Measurements from ENCODE around the gene GRM7.

Gene GRM7

GRCh38 chr3:7322957-7323669 lies 462.2 kb downstream of the GRM7 start:
- no peak for DNase-seq

- DNase-seq: no peak
These were observed 467.4 kb downstream of the GRM7 start for GRCh38 chr3:7328339-7328738.

- DNase-seq: no peak
These were observed 471.8 kb downstream of the GRM7 start for GRCh38 chr3:7332696-7333095.

- no peak for DNase-seq
These were observed 472.2 kb downstream of the GRM7 start for GRCh38 chr3:7333125-7333524.

GRCh38 chr3:7340795-7341194 lies 479.9 kb downstream of the GRM7 start:
- DNase-seq: no peak

GRCh38 chr3:7346364-7346763 lies 485.4 kb downstream of the GRM7 start:
- DNase-seq: no peak

GRCh38 chr3:7357101-7357500 lies 496.2 kb downstream of the GRM7 start:
- DNase-seq: no peak

- DNase-seq: no peak
These were observed 507.1 kb downstream of the GRM7 start for GRCh38 chr3:7367968-7368367.

- no peak for DNase-seq
These were observed 507.7 kb downstream of the GRM7 start for GRCh38 chr3:7368597-7368996.

- no peak for DNase-seq
These were observed 511.0 kb downstream of the GRM7 start for GRCh38 chr3:7371693-7372572.

GRCh38 chr3:7377103-7377502 lies 516.2 kb downstream of the GRM7 start:
- no peak for DNase-seq

- no peak for DNase-seq
These were observed 520.8 kb downstream of the GRM7 start for GRCh38 chr3:7381741-7382140.

- no peak for DNase-seq
These were observed 521.5 kb downstream of the GRM7 start for GRCh38 chr3:7382293-7383010.

- no peak for DNase-seq
These were observed 524.7 kb downstream of the GRM7 start for GRCh38 chr3:7385635-7386034.

- DNase-seq: no peak
These were observed 527.1 kb downstream of the GRM7 start for GRCh38 chr3:7388026-7388425.

GRCh38 chr3:7392206-7392605 lies 531.3 kb downstream of the GRM7 start:
- no peak for DNase-seq

- DNase-seq: no peak
These were observed 533.2 kb downstream of the GRM7 start for GRCh38 chr3:7393944-7394605.

GRCh38 chr3:7396534-7396933 lies 535.6 kb downstream of the GRM7 start:
- DNase-seq: no peak

- DNase-seq: no peak
These were observed 536.2 kb downstream of the GRM7 start for GRCh38 chr3:7397097-7397496.

GRCh38 chr3:7400360-7400759 lies 539.4 kb downstream of the GRM7 start:
- DNase-seq: no peak

GRCh38 chr3:7401418-7401817 lies 540.5 kb downstream of the GRM7 start:
- DNase-seq: no peak

GRCh38 chr3:7407107-7407506 lies 546.2 kb downstream of the GRM7 start:
- DNase-seq: no peak

GRCh38 chr3:7410782-7411181 lies 549.9 kb downstream of the GRM7 start:
- DNase-seq: no peak
